ENCODE measurements around the gene SLC41A3.

GRCh38 chr3:126013751-126014156, 70.2 kb downstream of the SLC41A3 start:
- no peak for TF ChIP-seq CTCF (IDR thresholded peaks at IDR 0.05; ENCODE audit: insufficient read depth, low read depth, low read length)
- no peak for TF ChIP-seq EZH2 (IDR thresholded peaks at IDR 0.05; ENCODE audit: insufficient read depth, low read length)
